LNCaP clone FGC (cell line): ENCODE data around the gene SHISA4.

ENCODE experiments used
- DNase-seq: peaks from one replicate; pipeline ENCODE4 v3.0.0-alpha.2; 2011; ENCODE audit warnings: low read depth
- H3K4me3 ChIP-seq: 2 replicates; pipeline ENCODE4 v1.5.1; 2011; ENCODE audit warnings: mild to moderate bottlenecking, low read depth, low read length, control low read depth
- TF ChIP-seq, protein P1 (sequence below): IDR thresholded peaks from 2 replicates; pipeline ENCODE4 v1.5.1; 2012; ENCODE audit warnings: mild to moderate bottlenecking; ENCODE audit not compliant: control insufficient read depth, insufficient read depth; ENCODE audit errors: extremely low read depth

The SHISA4 gene

DNA sequence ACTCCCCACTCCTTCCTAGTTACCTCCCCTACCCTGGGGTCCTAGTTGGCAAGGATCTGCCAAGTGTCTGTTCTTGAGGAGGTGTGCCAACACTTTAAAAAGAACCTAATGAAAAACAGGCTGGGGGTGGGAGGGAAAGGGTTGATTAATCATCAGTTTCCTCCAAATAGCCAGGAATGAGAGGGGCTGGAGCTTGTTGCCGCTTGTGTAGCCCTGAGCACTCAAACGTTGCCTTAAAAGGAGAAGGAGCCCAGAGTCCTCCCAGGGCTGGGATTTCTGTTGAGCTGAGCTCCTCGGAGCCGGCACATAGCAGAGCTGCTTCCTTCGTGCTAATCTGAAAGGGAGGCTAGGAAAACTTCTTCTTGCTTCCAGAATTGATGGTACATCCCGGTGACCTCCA, 15.9 kb downstream of the SHISA4 start:
- TF ChIP-seq, protein P1, sequence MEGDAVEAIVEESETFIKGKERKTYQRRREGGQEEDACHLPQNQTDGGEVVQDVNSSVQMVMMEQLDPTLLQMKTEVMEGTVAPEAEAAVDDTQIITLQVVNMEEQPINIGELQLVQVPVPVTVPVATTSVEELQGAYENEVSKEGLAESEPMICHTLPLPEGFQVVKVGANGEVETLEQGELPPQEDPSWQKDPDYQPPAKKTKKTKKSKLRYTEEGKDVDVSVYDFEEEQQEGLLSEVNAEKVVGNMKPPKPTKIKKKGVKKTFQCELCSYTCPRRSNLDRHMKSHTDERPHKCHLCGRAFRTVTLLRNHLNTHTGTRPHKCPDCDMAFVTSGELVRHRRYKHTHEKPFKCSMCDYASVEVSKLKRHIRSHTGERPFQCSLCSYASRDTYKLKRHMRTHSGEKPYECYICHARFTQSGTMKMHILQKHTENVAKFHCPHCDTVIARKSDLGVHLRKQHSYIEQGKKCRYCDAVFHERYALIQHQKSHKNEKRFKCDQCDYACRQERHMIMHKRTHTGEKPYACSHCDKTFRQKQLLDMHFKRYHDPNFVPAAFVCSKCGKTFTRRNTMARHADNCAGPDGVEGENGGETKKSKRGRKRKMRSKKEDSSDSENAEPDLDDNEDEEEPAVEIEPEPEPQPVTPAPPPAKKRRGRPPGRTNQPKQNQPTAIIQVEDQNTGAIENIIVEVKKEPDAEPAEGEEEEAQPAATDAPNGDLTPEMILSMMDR: no peak
- no peak overlapping the region for H3K4me3 ChIP-seq
- DNase-seq: no peak

DNA sequence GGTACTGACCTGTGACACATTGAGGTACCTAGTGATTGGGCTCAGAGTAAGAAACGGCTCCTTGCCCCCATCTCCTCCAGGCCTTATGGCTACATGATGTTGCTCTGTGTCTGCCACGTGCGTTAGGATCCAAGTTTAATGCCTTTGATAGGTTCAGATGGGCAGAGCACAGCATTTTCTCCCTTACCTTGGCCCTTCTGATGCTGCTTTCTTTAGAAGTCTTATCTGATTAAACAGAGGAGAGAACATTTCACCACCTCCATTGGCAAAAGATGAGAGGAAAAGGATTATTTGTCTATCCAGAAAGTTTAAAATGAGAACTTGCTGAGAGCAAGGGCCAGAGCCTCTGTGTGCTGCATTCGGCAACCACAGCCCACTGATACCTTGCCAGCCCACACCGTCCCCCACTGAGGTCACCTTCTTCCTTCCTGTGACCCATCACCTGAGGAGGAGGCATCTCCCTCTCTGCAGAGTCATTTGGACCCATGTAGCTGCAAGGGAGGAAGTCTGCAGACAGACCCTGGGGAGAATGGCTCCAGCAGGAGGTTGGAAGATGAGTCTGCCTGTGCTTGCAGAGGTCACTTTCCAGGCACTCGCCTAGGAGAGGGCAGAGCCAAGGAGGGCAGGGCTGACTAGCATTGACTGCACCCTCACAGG, 16.7 kb downstream of the SHISA4 start:
- no peak for DNase-seq
- TF ChIP-seq, protein P1: no peak
- no peak overlapping the region for H3K4me3 ChIP-seq

DNA sequence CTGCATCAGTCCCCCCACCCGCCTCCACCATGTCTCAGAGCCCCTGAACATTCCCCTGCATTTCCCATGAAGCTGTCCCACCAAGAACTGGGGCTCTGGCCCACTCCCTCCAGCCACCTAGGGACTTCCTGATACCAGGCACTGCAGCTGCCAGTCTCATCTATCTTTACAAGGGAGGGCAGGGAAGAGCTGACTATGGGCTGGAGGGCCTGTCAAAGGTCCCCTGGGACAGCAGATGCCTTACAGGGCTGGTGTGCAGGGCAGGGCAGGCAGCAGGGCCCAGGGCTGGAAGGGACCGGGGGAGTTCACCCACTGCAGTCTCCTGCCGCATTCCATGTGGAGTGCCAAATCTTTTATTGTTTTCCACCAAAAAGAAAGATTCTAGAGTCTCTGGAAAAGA, 17.6 kb downstream of the SHISA4 start:
- no peak for DNase-seq
- TF ChIP-seq, protein P1: no peak

DNA sequence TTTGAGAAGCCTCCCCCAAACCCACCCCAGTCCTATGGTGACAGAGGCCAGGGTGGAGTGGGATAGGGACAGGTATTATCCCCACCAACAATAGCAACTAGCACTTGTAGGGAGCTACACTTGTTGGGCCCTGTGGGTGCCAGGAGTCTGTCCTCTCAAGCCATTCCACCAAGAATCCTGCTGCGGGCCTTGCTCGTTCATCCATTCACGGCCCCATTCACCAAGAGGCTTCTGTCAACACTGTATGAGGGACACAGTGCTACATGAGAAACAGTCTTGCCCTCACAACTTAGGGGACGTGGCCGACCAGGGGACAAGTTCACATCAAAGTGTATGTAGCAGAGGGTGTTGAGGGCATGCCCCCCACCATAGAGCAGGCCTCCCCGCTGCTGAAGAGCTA, 18.9 kb downstream of the SHISA4 start:
- H3K4me3 ChIP-seq: no peak overlapping the region
- no peak for DNase-seq
- TF ChIP-seq, protein P1: no peak

More for the DNA sequence above, 17.6 kb downstream of the SHISA4 start:
- no peak overlapping the region for H3K4me3 ChIP-seq

DNA sequence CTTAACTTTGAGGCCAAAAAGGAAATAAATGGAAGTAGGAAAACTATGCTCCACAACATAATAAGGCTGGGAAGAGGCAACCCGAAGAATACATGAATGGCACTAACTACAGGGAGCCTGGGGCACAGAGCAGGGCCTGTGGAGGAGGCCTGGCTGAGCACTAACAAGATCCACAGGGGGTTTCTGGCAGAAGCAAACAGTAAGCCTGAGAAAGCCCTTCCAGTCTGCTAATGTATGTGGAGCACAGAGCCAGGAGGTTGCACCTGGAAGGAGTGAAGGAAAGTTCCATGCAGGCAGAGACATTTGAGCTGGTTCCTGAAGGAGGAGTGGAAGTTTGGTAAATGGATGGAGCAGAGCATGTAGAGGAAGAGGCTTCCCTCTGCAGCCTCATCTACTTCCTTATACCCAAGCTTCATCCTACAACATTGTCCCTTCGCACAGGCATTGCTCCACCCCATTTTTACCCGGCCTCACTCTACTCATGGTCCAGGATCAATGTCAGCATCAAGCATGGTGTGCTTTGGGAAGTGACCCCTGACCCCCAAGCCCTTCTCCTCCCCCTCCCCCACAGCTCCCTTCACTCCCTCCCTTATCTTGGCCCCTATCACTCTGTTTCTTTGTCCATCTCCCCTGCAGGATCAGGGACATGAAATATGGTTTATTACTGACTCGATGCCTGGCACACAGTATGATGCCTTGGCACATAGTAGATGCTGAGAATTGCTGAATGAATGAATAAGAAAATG, 23.3 kb downstream of the SHISA4 start:
- no peak for DNase-seq
- TF ChIP-seq, protein P1: no peak
- no peak overlapping the region for H3K4me3 ChIP-seq

DNA sequence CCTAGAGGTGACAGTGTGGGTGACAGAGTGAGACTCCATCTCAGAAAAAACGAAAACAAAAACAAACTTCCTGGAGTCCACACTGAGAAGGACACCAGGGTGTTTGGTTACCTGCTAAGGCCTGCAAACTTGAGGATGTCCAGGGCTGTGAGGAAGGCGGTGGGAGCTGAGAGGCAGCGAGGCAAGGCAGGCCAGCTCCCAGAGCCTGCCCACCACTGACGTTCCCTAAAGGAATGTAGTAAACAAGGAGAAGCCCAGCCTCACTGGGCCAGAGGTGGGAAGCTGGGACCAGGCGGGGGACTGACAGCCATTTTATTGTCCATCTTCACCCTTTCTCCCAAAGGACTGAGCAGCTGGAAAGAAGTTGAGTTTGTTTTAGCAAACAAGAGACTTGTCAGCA, 24.1 kb downstream of the SHISA4 start:
- DNase-seq: no peak
- TF ChIP-seq, protein P1: no peak
- no peak overlapping the region for H3K4me3 ChIP-seq
